Stimulated activated CD8-positive, alpha-beta memory T cell treated with anti-CD3 and anti-CD28 coated beads, Interleukin-2, amount 100 ng/mL, for 48 hours (primary cell): ENCODE results near the gene CAMK2D.
A peak's percentile ranks its signal among the peaks of the same experiment; 100 is the strongest.

Experiments
- DNase-seq, 2 donors: peaks; one replicate each; pipeline ENCODE4 v3.0.0-alpha.2; 2020; ENCODE audit warnings: low read depth in 2 of 2

Gene CAMK2D

DNA sequence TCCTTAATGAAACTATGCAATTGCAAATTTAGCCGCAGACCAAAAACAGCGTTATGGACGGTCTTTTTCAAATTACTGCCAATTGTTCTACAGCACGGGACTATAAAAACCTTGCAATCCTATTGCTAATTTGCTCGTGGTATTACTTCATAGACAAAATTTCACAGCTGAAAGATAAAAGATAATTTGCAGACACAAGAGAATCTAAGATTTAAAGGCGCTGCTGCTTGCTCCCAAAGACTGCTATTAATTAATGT is 1.4 kb upstream of the CAMK2D start:
- DNase-seq, result no peak

DNA sequence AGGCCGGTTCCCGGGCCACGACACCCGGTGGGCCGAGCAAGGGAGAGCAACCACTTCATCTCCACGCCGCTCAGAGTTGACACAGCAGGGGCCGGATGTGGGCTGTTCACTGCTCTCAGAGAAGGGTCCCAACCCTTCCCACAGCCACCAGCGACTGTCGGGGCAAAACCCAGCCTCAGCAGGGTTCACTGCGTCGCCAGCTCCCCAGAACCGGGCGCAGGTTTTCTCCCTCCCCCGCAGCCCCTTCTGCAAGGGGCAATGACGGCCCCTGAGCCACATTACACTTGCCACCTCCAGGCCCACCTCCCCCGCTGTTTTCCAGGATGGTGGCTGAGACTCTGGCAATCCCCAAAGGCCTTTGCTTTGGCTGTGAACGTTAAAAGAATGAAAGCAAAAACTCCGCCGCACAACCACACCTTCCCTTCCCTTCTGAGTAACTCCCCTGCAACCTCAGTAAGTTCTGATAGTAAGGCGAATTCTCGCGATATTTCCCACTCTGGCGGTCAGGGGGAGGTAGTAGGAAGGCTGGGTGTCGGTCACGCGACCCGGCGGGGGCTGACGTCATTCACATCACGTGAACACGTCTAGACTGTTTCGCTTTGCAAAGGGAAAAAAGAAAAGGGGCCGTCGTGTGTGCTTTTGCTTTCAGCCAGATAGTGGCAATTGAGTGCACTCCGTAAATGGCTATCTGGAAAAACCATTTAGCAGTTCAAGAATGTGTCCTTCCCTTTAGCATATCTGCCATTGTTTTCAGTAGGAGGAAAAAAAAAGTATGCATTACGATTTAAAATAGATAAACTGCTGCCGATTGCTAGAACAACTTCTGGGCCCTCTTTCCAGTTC is 869 bp upstream of the CAMK2D start:
- DNase-seq, result peak; percentile 94 to 98

DNA sequence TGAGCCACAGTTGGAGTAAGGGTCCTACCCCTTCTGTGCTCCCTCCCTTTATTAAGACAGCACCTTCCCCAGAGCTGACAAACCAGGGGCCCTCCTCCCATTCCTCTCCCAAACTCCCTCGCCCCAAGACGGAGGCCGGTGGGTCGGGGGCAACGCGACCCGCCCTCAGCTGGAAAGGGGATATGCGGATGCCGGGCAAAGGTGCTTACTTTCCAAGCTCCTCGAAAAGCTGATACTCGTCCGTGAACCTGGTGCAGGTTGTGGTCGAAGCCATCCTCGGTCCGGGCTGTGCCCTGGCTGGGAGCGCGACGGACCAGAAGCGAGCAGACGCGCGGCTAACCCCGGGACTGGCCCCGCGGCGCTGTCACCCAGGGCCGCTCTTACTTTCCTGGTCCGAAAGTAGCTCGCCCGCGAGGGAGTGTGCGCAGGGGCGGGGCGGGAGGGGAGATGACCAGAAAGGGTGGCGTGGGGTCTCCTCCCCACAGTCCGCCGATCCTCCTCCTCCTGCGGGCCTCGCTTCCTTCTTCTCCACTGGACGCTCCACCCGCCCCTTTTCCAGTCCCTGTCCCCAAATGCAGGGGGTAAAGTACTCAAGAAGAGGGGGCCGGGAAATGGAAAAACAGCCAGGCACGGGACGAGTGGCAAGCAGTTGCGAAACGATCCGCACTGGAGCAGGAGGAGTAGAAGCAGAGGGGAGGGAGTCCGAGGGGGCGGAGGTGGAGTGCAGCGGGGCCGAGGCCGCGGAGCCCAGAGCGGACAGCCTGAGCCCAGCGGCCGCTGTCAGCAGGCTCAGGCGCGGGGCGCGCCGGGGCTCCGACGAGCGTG is 531 bp downstream of the CAMK2D start:
- DNase-seq, result peak; percentile 37 to 48

DNA sequence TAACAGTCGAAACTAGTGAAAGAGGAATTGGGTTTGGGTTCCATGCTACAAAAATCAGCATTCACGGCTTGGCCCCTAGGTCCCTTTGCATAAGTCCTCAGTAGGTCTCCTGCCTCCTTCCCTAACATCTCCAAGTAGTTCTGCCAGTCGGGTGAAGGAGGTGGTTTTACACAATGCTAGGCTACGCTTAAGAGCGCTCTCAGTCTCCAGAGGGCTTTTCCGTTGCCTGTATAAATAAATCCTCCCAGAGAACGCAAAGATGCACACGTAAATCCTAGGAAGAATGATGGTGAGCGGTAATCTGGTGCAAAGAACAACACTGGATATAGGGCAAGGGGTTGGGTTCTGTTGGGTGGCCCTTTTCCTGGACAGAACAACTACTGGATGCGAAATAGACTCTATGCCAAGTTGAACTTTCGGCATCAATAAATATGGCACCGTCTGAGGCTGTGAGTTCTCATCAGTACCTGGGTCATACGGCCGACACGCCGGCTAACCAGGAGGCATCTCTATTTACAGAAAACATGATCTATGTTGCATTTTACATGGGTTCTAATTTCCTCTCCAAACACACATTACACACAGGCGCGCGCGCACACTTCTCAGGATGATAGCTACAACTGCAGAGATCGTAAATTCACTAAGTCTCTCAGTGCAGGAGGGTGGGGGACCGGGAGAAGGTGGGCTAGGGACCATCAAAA is 1.3 kb downstream of the CAMK2D start:
- DNase-seq, result peak in 1 of 2 donors; percentile 14

DNA sequence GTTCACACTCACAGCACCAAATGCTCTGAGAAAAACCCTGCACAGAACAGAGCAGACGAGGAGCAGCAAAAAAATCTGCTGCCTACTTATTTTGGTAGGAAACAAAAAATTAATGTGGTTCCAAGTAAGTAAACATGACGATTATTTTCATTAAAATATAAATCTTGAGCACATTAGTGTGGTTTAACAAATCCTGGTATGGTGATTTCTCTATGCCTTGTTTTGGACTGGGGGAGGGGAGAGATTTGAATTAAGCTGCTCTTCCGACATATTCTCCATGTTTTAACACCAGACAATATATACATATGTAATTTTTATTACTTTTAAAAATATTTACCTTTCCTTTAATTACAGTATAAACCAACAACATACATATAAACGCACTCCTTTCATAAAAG is 1.8 kb downstream of the CAMK2D start:
- no peak for DNase-seq

DNA sequence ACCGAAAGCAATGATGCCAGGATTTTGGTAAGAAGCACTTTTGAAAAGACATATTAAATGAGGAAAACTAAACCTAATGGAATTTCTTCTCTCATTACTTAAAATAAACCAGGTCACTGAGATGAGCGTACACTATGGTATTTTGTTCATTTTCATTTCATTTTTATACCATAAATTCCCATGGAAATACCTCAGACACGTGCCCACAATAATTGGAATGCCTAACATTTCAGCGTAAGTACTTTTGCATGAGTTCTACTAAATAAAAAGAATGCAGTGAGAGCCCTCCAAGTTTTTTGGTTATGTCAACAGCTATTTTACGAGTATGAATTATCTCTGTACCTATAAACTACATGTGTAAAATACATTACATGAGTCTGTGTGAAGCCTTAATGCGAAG is 3.2 kb downstream of the CAMK2D start:
- DNase-seq, result no peak

DNA sequence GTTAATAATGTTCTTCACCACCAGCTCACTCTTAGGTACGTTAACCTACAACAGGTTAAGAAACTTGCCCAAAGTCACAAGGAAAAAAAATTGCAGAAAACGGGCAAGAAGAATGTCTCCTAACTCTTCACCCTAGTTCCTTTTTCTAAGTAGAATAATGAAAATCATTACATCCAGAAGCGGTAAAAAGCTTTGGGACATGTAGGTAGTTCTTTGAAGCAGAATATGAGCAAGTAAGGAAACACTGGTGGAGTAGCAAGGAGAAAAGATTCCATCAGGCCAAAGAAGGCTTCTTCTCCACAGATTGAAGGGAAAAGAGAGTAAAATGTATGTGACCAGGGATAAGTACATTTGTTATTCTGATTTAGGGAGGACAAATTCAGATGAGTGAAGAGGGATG is 4.1 kb downstream of the CAMK2D start:
- DNase-seq, result no peak

DNA sequence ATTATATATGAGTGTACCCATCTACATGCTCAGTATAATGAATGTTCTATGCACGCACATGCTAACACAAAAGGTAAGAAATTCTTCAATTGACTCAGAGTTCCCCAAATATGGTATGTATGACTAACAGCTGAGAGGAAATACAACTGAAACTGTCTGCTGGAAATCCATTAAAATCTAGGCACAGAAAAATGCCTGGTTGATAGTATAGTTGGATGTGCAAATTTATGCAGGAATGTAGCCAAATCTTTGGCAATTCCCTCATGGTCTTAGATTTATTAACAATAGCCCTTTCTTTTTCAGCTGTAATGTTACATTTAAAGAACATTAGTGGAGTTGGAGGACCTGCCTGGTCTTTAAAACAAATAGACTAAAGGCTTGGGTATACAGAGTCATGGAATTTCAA is 5.5 kb downstream of the CAMK2D start:
- no peak for DNase-seq

DNA sequence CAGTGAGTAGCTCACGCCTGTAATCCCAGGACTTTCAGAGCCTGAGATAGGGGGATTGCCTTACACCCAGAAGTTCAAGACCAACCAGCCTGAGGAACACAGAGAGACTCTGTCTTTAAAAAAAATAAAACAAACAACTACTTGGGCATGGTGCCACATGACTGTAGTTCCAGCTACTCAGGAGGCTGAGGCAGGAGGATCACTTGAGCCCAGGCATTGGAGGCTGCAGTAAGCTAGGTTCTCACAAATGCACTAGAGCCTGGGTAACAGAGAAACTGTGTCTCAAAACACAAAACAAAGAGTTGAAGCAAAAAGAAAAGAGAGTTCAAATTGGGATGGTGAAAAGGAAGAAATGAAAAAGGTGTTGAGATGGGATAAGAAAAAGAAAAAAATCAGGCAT is 10.8 kb downstream of the CAMK2D start:
- DNase-seq, result no peak

DNA sequence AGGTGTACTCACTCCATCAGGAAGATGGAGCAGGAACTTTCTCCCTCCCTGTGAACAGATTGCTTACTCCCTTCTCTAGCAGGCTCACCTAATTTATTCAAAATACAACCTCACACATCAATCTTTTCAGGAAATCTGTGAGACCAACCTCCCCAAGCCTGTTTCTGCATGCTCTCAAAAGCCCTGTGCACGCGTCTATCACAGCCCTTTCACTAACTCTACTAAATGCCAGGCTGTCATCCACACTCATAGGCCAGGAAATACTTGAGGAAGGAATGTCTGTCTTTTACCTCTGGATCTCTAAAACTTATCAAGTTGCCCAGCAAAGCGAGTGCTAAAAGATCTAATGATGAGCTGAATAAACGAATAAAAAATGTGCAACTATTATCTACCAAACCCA is 11.2 kb downstream of the CAMK2D start:
- no peak for DNase-seq

DNA sequence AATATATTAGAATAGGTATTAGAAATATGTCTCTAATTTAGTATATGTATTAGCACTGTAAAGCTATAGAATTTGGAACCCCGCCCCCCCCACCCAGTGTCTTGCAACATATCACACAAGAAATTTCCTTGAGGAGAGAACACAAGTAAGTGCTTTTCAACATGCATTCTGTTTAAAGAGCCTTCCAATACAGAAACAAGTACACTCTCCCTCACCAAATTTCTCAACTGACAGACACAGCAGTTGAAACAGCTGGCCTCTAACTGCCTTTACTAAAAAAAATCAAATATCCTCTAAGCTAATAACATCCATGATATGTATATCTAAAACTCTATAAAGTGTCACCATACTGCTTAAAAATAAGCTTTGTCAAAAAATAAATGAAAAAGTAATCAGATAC is 12.4 kb downstream of the CAMK2D start:
- DNase-seq, result no peak

DNA sequence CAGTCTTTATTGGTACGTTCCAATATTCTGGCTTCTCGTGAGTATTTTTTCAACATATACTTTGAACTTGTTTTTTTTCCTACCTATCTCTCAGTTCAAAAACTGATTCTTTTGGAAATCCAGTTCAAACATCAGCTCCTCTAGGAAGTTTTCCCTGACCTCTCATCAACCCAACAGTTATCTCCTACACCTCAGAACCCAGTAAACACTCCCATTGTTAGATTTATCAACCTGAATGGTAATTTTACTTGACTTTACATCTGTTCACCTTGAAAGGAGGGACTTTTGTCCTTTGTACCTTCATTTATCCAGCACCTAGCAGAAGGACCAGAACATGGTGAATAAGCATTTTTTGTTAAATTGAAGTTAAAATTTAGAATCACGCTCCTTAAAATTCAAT is 13.6 kb downstream of the CAMK2D start:
- DNase-seq, result no peak

DNA sequence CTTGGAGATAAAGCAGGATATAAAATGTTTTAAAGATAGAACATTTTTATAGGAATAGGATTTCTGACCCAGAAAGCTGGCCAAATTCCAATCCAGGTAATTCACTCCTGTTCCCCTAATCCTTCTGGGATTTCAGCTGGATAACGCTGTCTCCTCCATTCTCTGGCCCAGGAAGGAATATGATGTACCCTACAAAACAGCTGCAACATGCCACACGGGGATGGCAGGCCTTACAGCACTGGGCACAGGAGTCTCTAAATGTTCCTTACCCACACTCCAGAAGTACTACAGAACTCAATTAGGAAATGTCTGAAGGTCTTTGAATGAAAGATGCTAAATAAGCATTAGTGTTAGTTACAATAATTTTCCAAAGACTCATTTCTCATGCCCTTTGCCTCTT is 15.8 kb downstream of the CAMK2D start:
- DNase-seq, result no peak

DNA sequence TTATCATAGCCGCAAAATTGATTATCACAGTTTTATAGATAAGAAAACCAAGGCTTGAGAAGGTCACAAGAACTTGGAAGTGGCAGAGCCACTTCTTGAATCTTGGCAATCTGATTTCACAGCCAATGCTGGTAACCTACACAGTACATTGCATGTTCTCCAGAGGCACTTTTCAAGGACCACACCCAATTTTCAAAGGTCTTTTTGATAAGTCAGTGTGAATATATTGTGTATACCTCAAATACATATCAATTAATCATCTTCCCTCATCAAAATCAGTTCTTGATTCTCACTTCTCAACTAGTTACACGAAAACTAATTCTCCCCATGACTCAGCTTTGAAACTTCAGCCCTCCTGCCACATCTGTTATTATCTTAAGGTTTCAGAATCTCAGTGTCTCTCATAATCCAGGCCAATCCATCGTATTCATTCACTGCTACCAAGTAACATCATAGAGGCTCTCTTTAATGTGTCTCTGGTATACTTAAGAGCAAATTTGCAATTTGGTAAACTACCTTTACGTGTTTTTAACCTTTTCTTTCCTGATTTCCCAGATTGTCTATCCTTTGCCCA is 16.8 kb downstream of the CAMK2D start:
- no peak for DNase-seq

DNA sequence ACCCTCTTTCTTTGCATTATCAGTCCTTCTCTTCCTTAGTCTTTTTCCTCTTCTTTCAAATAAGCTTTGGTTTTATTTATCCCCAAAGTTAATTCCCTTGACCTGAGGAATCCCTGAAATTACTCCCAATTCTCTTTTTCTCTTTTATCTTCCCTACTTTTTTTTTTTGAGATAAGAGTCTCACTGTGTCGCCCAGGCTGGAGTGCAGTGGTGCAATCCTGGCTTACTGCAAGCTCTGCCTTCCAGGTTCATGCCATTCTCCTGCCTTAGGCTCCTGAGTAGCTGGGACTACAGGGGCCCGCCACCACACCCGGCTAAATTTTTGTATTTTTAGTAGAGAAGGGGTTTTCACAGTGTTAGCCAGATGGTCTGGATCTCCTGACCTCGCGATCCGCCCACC is 17.8 kb downstream of the CAMK2D start:
- no peak for DNase-seq

DNA sequence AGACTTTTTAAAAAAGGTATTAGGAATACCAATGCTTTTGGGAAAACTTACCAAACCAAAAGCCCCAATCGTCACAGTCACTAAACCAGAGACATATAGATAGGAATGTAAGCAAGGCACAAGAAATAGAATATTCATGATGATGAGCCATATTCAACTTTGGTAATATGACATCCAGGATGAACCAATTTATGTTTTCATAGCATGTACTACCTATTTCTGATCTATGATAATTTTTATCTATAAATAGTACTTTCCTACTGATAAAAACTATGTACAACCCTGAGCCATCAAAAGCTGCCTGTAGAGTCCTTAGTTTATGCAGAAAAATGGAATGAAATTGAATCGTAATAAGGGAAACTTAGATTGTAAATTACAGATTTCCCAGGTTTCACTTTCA is 18.9 kb downstream of the CAMK2D start:
- DNase-seq, result no peak

DNA sequence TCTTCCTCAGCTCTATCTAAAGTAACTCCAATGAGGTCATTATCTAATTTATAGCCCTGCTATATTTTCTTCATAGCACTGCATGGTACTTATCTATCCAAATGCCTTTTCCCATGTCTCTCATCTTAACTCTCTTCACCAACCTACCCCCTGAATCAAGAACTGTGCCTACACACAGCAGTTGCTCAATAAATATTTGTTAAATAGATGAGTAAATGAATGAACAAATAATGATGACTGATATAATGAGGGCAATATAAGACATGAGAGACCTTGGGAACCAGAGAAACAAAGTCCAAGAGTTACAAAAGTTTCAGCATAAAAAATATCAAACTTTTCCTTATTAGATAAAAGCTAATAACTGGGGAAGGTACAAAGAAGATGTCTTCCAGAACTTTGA is 19.6 kb downstream of the CAMK2D start:
- no peak for DNase-seq

DNA sequence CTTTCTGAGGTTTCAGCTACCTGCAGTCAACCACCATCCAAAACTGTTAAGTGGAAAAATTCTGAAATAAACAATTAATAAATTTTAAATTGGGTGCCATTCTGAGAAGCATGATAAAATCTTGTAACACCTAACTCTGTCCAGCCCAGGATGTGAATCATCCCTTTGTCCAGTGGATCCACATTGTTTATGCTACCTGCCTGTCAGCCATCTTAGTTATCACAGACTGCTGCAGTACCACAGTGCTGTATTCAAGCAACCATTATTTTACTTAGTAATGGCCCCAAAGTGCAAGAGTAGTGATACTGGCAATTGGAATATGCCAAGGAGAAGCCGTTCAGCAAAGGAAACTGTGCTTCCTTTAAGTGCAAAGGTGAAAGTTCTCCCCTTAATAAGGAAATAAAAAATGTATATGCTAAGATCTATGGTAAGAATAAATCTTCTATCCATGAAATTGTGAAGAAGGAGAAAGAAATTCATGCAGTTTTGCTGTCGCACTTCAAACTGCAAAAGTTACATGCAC is 20.6 kb downstream of the CAMK2D start:
- no peak for DNase-seq

DNA sequence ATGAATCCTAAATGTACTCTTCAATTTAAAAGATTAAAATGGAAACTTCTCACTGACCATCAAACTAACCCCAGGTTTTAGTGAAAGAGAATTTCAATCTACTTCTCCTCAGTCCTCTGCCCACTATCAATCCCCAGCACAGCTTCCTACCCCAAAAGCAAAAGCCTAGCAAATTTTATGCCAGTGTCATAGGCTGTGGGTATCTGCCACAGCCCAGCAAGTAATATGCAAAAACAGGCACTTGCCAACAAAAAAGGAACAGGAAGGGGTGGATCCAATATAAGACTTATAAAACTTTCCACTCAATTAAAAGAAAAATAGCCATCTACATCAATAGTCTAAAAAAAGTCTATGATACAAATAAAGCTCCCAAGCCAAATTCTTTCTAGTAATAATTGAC is 22.3 kb downstream of the CAMK2D start:
- no peak for DNase-seq

DNA sequence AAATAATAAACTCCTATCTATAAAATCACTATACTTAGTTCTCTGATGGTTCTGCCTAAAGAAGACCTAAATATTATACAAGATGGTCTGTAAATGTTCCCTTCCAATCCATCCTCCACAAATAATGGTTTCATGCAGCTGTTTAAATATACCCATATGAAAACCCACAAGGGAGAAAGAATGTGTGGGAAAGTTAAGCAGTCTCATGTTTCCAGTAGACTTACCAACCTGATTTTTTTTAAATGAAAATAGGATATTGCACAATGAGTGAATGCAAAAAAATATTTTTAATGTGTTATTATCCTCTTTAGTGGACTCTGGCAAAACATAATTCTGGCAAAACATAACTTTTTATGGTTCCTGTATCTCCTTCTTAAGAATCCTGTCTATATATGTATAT is 23.3 kb downstream of the CAMK2D start:
- DNase-seq, result no peak

DNA sequence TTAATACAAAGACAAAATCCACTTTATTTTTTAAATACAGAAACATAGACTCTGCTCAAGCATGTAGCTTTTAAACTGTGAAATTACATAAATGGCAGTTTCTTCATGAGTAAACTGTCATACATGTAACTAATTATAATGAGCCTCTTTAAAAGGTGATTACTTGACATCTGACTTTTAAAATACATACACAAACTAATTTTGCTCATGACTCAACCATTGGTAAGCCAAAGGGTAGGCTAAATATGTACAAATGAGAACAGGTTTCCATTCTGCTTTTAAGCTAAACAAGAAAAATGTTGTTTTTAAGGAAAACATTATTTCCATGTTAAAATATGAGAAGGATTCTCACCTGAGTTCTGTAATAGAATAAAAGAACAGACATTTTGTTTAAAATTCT is 27.9 kb downstream of the CAMK2D start:
- no peak for DNase-seq

DNA sequence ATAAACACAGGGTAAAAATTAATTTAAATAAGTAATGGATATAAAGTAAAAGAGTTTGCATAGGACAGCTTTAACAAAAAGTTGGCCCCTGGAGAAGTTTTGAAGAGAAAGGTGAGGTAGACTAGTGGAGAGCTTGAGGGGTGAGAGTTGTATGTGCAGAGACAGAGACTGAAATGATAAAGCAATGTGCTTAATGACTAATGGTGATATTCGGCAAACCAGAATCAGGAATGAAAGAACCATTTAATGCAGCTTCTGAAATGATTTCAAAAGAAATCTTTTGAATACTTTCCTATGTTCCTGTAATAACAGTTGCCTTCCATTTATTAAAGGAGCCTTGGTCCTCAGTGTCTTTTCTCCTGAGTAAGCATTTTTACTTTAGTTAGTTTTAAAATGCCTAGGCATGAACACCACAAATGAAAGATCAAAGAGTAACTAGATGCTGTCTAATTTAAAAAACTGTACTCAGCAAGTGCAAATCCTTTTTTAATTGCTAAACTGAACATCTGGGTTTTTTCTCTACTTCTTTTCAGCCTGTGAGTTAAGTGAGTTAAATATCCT is 28.5 kb downstream of the CAMK2D start:
- no peak for DNase-seq
